Fibroblast of lung (primary cell): ENCODE results near the gene NDUFB5.

Source experiments
- EZH2 ChIP-seq: IDR thresholded peaks from 2 replicates; pipeline ENCODE4 v1.5.1; 2012; ENCODE audit warnings: low read length, control low read depth, mild to moderate bottlenecking; ENCODE audit errors: missing control alignments
- TF ChIP-seq, protein P1 (sequence below), 2 donors: IDR thresholded peaks in 1 of 2; conservative IDR thresholded peaks in 1 of 2; 1 replicate in 1 of 2; 2 replicates in 1 of 2; pipeline ENCODE4 v1.5.1; 2011 to 2012; ENCODE audit warnings: low read length in 2 of 2, control low read depth in 1 of 2, inconsistent platforms in 1 of 2, low read depth in 1 of 2, mild to moderate bottlenecking in 1 of 2

DNA sequence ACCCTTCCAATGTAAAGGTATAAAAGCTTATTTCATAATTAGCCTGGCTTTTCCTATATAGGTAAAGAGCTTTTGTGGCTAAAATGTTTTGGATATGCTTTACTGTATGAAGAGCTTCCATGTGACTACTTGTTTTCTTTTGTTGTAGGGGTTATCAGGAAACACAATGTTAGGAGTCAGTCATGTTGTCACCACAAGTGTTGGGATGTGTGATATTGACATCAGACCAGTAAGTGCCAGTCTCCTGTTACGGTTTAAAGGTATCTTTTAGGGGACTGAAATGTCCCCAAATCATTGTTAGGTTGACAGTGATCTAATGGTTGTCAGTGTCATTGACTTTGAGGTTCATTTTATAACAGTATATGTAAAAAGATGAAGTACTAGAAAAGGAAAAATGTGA lies 23.6 kb upstream of the NDUFB5 start:
- TF ChIP-seq, protein P1, sequence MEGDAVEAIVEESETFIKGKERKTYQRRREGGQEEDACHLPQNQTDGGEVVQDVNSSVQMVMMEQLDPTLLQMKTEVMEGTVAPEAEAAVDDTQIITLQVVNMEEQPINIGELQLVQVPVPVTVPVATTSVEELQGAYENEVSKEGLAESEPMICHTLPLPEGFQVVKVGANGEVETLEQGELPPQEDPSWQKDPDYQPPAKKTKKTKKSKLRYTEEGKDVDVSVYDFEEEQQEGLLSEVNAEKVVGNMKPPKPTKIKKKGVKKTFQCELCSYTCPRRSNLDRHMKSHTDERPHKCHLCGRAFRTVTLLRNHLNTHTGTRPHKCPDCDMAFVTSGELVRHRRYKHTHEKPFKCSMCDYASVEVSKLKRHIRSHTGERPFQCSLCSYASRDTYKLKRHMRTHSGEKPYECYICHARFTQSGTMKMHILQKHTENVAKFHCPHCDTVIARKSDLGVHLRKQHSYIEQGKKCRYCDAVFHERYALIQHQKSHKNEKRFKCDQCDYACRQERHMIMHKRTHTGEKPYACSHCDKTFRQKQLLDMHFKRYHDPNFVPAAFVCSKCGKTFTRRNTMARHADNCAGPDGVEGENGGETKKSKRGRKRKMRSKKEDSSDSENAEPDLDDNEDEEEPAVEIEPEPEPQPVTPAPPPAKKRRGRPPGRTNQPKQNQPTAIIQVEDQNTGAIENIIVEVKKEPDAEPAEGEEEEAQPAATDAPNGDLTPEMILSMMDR (conservative IDR thresholded peaks at IDR 0.05 in 1 of 2, IDR thresholded peaks at IDR 0.05 in 1 of 2; ENCODE audit: low read depth in 1 of 2, low read length in 2 of 2) = no peak
- no peak for TF ChIP-seq EZH2
